Measurements from ENCODE around the gene EML1. TPM values are rescaled to one million over a fixed set of nuclear protein-coding genes. Genes with fewer than 3 reads are reported as not detected.
A peak's percentile ranks its signal among the peaks of the same experiment; 100 is the strongest.

Gene EML1
- total RNA-seq, 1 donor from 2014 or later = 42.9 TPM

- intact Hi-C loops (cut with micrococcal nuclease) = no loop called here
- no peak for ATAC-seq
- DNase-seq = no peak
Measured at GRCh38 chr14:99852578-99852977, 59.4 kb downstream of the EML1 start.

GRCh38 chr14:99853206-99853605 is 60.0 kb downstream of the EML1 start:
- ATAC-seq (peak; percentile 98), DNase-seq (peak; percentile 62)
- intact Hi-C loops (cut with micrococcal nuclease) = no loop called here

- intact Hi-C loops (cut with micrococcal nuclease) = no loop called here
- DNase-seq = no peak
- no peak for ATAC-seq
Measured at GRCh38 chr14:99854831-99855230, 61.6 kb downstream of the EML1 start.

- DNase-seq (no peak), ATAC-seq (no peak)
- intact Hi-C loops (cut with micrococcal nuclease) = no loop called here
Measured at GRCh38 chr14:99855271-99855670, 62.1 kb downstream of the EML1 start.

GRCh38 chr14:99857551-99857950 is 64.3 kb downstream of the EML1 start:
- intact Hi-C loops (cut with micrococcal nuclease) = no loop called here

GRCh38 chr14:99860219-99860618 is 67.0 kb downstream of the EML1 start:
- DNase-seq (no peak), ATAC-seq (no peak)
- intact Hi-C loops (cut with micrococcal nuclease) = no loop called here

More at GRCh38 chr14:99857551-99857950, 64.3 kb downstream of the EML1 start:
- no peak for ATAC-seq
- DNase-seq = no peak

GRCh38 chr14:99862136-99862535 is 68.9 kb downstream of the EML1 start:
- no peak for DNase-seq
- intact Hi-C loops (cut with micrococcal nuclease) = no loop called here
- ATAC-seq = no peak

GRCh38 chr14:99863059-99863458 is 69.8 kb downstream of the EML1 start:
- intact Hi-C loops (cut with micrococcal nuclease) = no loop called here
- ATAC-seq = no peak
- no peak for DNase-seq

- peak; percentile 28 for ATAC-seq
- intact Hi-C loops (cut with micrococcal nuclease) = no loop called here
- DNase-seq = no peak
Measured at GRCh38 chr14:99865408-99865807, 72.2 kb downstream of the EML1 start.

GRCh38 chr14:99870617-99871016 is 77.4 kb downstream of the EML1 start:
- no peak for DNase-seq
- ATAC-seq = peak; percentile 34
- intact Hi-C loops (cut with micrococcal nuclease) = no loop called here

GRCh38 chr14:99871771-99872170 is 78.6 kb downstream of the EML1 start:
- DNase-seq = no peak
- intact Hi-C loops (cut with micrococcal nuclease) = no loop called here
- no peak for ATAC-seq

GRCh38 chr14:99872786-99873440 is 79.7 kb downstream of the EML1 start:
- no peak for ATAC-seq
- no peak for DNase-seq
- intact Hi-C loops (cut with micrococcal nuclease) = no loop called here

- ATAC-seq (no peak), DNase-seq (no peak)
- intact Hi-C loops (cut with micrococcal nuclease) = no loop called here
Measured at GRCh38 chr14:99873653-99874052, 80.4 kb downstream of the EML1 start.

- ATAC-seq (no peak), DNase-seq (no peak)
- intact Hi-C loops (cut with micrococcal nuclease) = no loop called here
Measured at GRCh38 chr14:99874306-99874705, 81.1 kb downstream of the EML1 start.

GRCh38 chr14:99875421-99875820 is 82.2 kb downstream of the EML1 start:
- intact Hi-C loops (cut with micrococcal nuclease) = no loop called here
- no peak for ATAC-seq

GRCh38 chr14:99875836-99876235 is 82.6 kb downstream of the EML1 start:
- intact Hi-C loops (cut with micrococcal nuclease) = no loop called here
- no peak for ATAC-seq
- no peak for DNase-seq

More at GRCh38 chr14:99875421-99875820, 82.2 kb downstream of the EML1 start:
- no peak for DNase-seq

GRCh38 chr14:99876406-99876805 is 83.2 kb downstream of the EML1 start:
- DNase-seq = no peak
- intact Hi-C loops (cut with micrococcal nuclease) = no loop called here
- no peak for ATAC-seq

GRCh38 chr14:99878563-99878962 is 85.3 kb downstream of the EML1 start:
- peak; percentile 40 for ATAC-seq
- no peak for DNase-seq
- intact Hi-C loops (cut with micrococcal nuclease) = no loop called here

GRCh38 chr14:99879401-99880295 is 86.4 kb downstream of the EML1 start:
- ATAC-seq (peak; percentile 53), DNase-seq (no peak)
- intact Hi-C loops (cut with micrococcal nuclease) = loop anchor here (5.0 kb wide), 2 partner anchors 147 to 197 kb away; partner anchors contain the start of gene CYP46A1

- intact Hi-C loops (cut with micrococcal nuclease) = loop anchor here (5.0 kb wide), 2 partner anchors 149 to 199 kb away; partner anchors contain the start of gene CYP46A1
- DNase-seq (no peak), ATAC-seq (no peak)
Measured at GRCh38 chr14:99880651-99881420, 87.6 kb downstream of the EML1 start.

Data from left ventricle myocardium superior (tissue), 1 donor.